GM21360 (cell line): ENCODE data around the gene ATP5PB.
A peak's percentile ranks its signal among the peaks of the same experiment; 100 is the strongest.

Experiments
- ATAC-seq: cut with Tn5 transposase; IDR thresholded peaks from one replicate; pipeline ENCODE4 v1.9.1; 2021; ENCODE audit warnings: mild to moderate bottlenecking, moderate library complexity; ENCODE audit not compliant: unreplicated experiment

ATP5PB gene

DNA sequence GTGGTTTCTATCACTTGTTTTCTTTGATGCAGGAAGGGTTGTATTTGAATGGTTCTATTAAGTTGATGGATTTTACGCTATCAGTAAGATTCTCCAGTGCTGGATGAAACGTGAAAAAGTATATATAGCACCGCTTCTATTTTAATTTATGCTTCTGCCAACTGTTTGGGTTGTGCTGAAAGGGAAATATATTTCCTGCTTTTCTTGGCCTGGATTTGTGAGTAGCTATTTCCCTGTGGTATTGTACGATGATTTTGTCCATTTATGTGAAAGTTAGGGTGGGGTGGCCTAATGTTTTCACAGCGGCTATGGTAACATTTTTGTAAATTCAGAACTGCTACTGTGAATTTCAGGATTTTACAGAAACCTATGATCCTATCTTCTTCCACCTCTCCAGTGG lies 24.8 kb downstream of the ATP5PB start:
- no peak for ATAC-seq

DNA sequence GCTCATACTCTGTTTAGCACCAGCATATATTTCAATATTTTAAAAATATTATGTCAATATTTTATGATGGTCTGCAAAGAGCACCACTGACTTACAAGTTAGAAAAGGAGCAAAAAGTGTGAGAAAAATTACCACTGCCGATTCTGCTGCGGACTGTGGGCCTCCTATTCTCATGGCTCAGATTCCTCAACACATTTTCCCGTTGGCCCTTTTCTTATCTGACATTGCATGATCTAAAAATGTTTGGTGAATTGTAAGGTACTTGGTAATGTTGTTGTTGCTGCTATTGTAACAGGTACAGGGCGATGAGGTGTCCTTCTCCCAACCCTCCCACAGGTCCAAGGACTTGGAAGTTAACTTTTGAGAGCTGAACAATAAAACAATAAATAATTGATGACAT lies 25.3 kb downstream of the ATP5PB start:
- ATAC-seq, result no peak

DNA sequence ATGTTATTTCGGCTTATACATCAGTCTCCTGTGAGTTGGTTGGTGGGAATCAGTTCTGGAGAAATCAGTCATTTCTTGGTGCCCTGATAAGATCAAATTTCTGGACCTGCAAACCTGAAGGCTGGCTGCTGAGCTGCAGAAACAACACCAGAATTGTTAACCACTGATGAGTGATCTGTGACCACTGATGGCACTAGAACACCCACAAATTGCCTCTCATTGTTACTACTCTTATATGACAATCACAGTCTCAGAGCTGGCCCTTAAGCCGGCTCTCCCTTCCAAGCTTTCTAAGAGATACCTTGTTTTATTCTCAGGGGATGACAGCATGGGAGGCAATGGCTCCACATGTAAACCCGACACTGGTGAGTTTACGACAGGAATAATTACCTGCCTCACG lies 26.4 kb downstream of the ATP5PB start:
- no peak for ATAC-seq

DNA sequence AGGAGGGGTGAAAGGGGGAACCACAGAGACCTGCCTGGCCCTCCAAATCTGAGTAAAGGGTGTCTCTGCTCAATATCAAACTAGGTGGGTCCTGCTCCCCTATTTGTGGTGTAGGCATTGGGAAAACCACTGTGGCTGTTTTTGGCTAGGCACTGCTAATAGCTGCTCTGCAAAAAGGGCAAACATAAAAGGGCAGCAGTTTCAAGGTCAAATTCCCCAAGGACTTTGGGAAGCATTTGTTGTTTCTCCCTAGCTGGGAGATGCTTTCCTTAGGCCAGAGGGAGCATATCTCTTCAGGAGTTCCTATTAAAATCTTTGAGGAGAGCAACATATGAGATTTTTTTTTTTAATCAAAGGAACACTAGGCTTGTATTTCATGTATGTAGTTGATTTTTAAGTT lies 26.9 kb downstream of the ATP5PB start:
- no peak for ATAC-seq

DNA sequence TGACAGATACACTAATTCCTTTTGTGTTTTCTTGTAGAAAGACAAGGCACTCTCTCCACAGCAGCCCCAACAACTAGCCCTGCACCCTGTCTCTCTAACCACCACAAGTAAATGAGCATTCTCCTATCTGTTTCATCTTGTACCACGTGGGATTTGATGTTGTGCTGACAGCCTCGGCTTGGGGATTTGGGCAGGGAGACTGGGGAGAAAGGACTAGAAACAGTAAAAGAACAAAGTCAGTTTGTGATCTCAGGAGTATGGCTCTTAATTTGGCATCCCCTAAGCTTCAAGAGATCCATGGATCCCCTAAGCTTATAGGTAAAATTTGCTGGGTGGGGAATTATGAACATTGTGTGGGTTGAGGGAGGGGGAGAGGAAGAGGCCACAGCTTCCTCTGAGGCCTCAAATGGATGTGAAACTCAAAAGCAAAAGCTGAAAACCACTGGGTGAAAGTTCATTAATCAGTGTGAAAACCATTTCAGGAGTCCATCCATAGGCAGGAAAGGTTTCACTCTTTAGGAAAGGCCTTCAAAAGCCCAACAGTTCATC lies 27.6 kb downstream of the ATP5PB start:
- peak; percentile 56 for ATAC-seq

DNA sequence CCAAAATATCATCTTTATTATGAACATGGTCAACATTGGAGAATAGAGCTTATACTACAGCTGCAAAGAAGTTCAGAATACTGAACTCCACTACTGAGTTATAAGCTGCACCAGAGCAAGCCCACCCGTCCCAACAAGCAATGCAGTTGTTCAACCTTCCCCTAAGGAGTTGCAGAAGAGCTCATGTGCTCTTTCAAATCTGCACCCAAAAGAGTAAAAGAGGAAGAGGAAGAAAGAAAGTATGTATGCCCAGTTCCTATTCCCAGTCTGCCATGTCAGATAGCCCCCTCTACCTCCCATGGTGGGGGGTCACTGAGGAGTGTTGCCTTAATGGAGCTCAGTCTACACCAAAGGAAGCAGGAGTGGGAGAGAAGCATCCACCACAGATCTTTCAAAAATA lies 31.4 kb downstream of the ATP5PB start:
- no peak for ATAC-seq

DNA sequence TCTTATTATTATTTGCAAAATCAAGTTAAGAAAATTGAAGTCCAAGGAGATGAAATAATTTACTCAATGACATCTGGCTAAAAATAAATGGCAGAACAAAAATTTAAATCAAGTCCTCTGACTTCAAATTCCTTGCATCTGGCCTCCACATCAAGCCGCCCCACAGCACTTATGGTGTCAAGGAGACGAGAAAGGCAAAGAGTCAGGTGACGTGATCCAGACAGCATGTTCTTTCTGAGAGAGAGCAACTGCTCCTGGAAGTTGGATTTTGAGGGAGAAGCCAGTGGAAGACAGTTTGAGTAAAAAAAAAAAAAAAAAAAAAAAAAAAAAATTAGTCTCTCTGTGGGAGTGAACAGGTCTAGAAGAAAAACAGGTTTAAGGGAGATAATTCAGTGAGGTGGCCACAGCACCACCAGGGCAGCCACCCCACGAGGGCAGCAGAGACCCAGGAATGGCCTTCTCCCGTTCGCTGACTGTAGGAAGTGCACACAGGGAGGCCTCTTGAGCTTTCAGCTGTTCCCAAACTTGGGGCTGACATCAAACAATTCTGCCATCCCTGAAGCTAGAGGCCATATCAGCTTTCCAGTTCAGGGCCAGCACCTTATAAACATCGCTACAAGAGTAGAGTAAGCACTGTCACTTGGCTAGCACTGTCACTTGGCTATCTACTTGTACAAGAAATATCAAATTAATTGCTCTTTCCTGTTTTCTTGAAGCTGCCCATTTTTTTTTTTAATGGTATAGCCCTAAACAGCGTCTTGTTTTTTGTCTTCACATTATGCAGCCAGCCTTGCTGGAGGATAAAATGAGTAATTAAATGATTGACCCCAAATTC lies 32.3 kb downstream of the ATP5PB start:
- ATAC-seq, result no peak

DNA sequence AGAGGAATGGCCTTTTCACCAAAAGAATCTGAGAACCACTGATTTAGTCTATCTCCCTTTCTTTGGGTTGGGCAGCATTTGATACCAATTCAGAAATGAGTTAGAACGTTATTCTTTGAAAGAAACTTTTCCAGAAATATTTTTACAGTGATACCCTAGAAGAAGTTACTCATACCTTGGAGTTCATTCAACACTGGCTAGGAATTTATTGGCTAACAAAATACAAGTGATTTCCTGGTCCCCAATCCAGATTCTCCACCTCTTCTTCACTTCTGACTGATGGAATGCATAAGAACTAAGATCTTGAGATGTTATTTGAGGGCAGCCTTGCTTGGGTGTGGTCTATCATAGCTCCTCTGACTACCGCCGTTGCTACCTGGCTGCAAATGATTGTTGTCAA lies 33.9 kb downstream of the ATP5PB start:
- no peak for ATAC-seq

DNA sequence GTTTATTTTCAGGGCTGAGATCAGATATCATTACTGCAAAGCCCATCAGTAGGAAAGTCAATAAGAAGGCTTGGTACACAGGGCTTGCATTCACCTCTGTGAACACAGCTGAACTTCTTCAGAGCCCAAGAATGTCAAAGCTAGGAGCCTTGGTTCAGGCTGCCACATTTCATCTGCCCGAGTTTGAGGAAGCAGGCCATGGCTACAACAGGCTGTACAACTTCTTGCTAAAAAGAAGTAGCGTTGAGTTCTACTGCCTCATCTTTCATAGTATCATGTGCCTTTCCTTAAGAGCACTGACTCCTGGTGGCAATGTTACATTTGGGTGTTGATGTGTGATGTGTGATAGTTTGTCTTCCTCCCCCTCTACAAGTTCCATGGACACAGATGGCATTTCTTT lies 34.6 kb downstream of the ATP5PB start:
- ATAC-seq, result no peak

DNA sequence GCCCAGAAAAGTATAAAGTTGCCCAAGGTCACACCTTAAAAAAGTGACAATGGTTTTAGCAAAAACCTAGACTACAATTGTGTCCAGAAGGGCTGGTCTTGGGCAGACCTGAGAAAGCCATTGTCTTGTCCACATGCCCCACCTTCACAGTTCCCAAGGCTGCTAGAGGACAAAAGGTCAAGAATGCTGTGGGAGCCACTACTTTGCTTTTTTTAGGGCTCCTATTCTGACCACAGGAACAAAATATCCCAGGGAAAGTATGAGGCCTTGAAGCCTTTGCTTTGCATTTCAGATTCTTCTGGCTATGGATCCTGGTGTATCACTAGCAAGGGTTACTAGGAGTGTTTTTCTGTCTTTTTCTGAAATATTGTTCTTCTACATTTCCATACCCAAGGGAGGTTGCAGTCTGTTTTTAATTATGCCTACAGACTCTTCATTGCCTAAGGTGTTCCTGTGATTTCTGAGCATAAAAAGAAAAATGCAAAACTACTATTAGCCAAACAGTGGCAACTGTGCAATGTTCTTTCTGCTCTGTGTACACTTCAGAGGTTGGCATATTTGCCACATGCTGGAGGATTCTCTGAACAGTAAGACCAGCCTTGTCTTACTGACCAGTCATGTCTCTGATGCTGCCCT lies 35.2 kb downstream of the ATP5PB start:
- ATAC-seq, result no peak

DNA sequence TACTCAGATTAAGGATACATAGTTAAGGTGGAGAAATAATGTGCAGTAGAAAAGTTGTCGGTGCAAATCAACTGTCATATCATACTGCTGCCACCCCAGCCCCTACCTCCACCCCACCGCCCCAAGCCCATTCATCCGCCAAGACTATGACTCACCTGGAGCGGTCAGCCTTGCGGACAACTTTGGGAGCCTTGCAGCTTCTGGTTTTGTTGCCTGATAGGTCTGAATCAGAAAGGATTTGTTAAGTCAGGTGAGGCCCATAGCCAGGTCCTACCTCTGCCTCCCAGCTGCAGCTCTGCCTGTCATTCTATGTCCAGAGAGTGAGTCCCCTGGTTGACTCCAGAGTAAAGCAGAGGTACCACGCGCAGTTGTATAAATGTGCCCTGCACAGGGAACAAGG lies 37.2 kb downstream of the ATP5PB start:
- ATAC-seq, result no peak

DNA sequence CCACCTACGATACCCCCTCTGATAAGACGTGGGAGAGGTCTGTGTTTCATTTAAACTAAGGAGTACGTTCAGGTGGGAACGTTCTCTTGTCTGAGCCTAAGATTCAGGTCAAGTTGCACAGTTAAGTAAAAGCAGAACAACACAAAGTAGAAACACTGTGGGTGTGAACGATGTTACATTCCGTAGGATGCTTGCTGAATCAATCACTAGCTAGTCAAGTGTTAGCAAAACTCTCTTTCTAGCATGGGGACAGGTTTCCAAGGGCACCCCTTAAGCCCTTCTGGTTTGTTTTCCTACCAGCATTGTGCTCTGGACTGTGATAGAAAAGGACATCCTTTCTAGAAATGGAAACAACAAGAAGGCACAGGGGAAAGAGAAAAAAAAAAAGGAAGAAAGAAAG lies 37.9 kb downstream of the ATP5PB start:
- ATAC-seq, result no peak

DNA sequence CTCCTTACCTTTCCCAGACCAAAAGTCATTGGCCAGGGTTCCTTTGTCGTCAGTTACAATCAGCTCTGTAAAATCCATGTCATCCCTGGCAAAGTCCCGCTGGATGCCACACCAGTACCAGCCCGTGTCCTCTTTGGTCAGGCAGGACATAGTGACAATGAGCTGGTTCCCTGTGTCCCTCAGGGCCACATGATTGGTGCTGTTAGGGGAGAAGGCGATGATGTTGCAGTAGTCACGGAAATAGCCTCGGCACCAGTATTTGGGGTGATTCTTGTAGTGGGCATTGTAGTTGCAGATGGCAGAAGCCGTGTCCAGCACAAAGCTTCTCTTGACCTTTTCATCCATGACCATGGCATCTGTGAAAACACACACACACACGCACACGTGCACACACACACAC lies 39.4 kb downstream of the ATP5PB start:
- ATAC-seq, result no peak

DNA sequence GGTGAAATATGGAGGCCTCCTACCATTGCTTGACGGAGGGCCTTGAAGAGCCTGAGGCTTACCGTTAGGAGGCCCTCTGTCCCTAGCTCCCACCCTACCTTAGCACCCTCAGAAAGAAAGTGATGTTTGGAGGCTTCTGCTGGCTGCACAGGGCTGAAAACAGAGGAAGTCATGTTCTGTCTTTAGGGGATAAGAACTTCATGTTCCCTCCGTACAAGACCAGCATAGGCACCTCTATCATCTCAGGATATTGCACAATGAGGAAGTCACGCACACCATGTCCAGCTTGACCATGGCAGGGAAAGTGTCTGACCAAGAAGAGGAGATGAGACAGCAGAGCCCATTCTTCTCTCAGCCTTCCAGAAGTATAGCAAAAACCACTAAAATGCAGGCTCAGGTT lies 40.3 kb downstream of the ATP5PB start:
- ATAC-seq, result no peak

DNA sequence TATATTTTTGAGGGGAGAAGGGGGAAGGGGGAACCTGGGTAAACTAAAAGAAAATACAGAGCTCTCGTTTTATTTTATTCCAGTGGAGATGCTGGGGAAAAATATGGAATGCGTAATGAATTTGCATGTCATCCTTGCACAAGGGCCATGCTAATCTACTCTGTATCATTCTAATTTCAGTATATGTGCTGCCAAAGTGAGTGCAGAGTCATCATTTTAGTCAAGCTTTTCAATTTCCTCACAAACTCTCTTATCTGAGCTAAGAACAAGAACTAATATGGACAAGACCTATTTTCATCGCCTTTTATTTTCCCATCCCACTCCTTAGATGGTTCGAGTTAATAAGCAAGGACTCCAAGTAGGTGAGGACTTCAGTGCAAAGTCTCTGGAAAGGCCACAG lies 41.0 kb downstream of the ATP5PB start:
- ATAC-seq, result no peak

DNA sequence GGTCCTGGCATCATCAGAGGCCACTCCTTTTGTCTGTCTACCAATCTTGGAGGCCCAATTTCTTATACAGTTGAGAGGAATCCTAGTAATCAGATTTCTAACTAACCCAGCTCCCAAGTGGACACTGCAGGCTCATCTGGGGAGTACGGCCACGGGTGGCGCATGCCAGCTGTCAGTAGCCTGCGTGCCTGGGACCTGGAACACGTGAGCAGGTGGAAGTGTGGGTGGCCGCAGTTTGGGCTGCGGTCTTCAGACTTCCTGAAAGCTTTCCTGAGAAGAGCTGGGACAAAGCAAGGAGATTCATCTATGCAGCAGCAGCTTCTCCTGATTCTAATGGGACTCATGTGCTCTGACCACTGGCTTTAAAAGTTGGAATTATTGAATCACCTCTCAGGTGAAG lies 41.8 kb downstream of the ATP5PB start:
- ATAC-seq, result no peak

DNA sequence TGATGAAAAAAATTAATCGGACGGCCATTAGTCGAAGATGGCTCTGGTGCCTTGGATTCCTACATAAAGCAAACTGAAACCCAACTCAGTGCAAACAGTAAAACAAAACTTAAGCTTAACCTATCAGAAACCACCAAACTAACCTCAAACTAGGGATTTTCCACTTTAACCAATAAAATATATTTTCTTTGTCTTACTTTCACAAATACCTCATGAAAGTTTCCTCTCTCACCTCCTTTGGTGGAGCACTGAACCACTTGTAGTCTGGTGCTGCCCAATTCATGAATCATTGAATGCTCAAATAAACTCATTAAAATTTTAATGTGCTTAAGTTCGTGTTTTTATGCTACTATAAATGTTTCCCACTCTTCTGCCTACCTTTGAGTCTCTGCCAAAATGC lies 47.1 kb downstream of the ATP5PB start:
- no peak for ATAC-seq

DNA sequence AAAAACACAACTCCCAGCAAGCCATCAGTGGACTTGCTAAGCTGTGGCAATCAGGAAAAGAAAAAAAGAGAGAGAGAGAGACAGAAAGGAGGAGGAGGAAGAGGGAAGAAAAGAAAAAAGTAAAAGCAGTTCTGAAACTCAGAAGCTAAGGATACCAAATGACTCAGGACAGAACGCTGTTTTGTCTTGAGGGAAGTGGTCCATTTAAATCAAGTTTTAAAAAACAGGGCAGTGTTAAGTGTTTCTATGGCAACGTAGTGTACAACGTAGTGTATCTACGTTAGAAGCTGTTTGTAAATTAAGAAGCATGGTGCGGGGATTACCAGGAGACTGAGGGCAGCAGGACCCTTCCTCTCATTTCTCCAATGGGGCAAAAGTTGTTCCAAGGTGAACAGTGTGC lies 48.3 kb downstream of the ATP5PB start:
- ATAC-seq, result no peak

DNA sequence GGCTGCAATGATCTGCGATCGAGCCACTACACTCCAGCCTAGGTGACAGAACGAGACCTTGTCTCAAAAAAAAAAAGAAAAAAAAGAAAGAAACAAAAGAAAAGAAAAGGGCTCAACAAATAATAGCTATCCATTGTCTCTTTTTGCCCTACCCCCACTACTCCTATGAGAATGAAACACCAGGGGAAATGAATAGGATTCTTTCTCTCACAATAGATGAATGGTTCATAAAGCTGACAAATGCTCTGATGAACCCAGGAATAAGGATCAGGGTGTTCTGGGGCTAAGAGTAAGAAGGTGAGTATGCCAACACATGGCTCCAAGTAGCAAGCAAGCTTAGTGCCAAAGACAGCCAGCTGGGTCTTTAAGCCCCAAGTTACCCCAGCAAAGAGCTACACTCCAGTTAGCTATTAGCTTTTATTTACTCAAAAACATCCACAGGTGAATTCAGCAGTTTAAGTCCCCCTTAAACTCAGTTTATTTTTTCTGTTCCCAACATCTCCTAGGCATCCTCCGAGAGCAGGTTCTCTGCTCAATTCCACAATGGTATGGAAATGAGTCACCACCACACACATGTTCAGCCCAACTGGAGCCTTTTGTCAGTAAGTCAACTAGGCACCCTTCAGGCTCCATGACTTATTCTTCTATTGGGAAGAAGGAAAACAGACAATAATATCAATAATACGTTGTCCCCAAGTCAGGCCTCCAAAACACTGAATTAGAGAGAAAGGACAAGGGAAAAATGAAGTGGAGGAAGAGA lies 49.9 kb downstream of the ATP5PB start:
- no peak for ATAC-seq

DNA sequence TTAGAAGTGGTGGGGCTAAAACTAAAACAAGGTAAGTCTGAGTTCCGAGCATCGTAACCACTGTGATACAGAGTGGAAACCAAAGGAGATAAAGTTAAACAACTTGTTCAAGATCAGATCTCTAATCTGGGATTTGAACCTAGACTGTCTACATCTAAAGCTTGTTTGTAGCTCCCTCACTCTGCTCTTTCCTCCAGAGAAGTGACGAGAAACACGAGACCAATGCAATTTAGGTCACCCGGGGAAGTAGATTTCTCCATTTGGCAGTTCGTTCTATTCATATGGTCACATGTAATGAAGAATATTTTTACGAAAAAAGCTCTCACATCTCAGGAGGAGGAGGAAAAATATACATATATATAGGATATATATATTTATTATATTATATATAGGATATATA lies 52.4 kb downstream of the ATP5PB start:
- ATAC-seq, result no peak

DNA sequence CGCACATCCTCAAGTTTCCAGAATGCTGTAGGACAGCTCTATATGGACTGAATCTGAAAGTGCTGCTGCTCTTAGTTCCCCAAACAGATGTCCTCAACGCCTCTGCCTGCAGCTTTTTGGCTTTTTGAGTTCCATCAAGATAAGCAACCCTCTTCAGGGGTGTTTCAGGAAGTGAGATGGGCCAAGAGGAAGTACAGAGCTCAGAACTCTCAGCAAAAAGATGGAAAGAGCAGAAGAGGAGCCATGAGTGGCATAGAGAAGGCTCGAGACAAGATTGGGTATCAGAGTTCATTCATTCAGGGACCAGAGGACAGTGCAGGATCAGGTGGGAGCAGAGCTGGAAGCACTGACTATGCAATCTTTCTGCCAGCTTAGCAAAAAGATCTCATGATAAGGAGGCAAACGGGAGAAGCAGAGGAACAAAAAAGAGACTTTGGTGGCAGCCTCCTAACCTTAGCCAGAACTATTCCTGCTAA lies 54.4 kb downstream of the ATP5PB start, which contains the start of the genes ADORA3 and TMIGD3:
Gene ADORA3, minus strand, starts transcription at position 49 of the 476 bp plus-strand sequence. CDS start 279 bp downstream, outside the sequence.
Gene TMIGD3, minus strand, starts transcription at position 49 of the 476 bp plus-strand sequence. CDS start 279 bp downstream, outside the sequence.
- no peak for ATAC-seq
